ENCODE results near the gene NCAM1. TPM values are rescaled to one million over a fixed set of nuclear protein-coding genes. Genes with fewer than 3 reads are reported as not detected.

Gene NCAM1
- total and polyA plus RNA-seq, 2 donors from 2014 or later: 1.7 to 3.0 TPM

DNA sequence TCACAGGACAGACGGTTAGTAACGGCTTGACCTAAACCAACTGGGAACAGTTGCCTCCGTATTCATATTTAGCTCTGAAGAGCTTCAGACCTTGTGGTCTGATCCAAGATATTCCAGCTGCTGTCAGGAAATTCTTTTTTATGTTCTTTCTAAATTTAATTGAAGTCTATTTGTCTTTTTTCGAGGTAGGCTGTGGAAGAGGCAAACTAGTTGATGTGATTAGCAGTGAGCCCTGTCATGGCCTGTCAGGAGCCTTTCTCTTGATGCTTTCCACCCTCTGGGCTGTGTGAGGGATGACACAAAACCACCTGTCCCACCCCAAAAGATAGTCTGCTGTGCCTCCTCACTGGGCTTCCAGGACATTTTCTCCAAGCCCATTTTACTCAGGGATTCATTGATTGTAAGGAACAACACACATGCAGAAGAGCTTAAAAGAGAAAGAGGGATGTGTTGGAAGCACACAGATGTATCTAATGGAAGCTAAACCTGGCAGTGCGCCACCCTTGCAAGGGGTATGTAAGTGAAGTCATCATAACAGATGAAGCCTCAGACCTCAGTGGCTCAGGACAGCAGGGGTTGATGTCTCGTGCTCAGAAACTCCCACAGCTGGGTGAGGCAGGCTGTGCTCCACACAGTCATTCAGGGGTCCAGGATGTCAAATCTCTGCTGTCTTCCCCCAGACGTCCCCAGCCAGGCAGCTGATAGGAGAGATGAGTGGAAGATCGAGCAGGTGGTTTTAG is 170.0 kb downstream of the NCAM1 start:
- Histone ChIP-seq H3K27ac (ENCODE audit: low read depth in 2 of 2, low read length in 2 of 2) (no peak overlapping the region), H3K4me1 (ENCODE audit: control insufficient read depth in 2 of 3, insufficient read depth in 2 of 3, low read depth in 1 of 3, low read length in 3 of 3) (no peaks in the 10 kb centered on the region), H3K9me3 (ENCODE audit: control insufficient read depth in 2 of 3, insufficient read depth in 1 of 3, low read length in 3 of 3) (no peaks in the 10 kb centered on the region), H3K9ac (ENCODE audit: low read length in 3 of 3) (no peak overlapping the region), H3K27me3 (ENCODE audit: control insufficient read depth, insufficient read depth, low read length) (no peaks in the 10 kb centered on the region), H3K4me3 (ENCODE audit: low read length in 3 of 3) (no peak overlapping the region), H3K36me3 (ENCODE audit: control insufficient read depth in 2 of 3, insufficient read depth in 3 of 3, low read length in 3 of 3) (no peaks in the 10 kb centered on the region)
- no peak for TF ChIP-seq CTCF (IDR thresholded peaks at IDR 0.05; ENCODE audit: borderline replicate concordance, extremely low read depth, insufficient read depth)
- intact Hi-C loops (cut with DNase I): no loop called here
- FAIRE-seq (no peak), DNase-seq (no peak)

- Histone ChIP-seq H3K27ac (ENCODE audit: low read depth in 2 of 2, low read length in 2 of 2) (no peak overlapping the region), H3K9me3 (ENCODE audit: control insufficient read depth in 2 of 3, insufficient read depth in 1 of 3, low read length in 3 of 3) (no peaks in the 10 kb centered on the region), H3K36me3 (ENCODE audit: control insufficient read depth in 2 of 3, insufficient read depth in 3 of 3, low read length in 3 of 3) (no peaks in the 10 kb centered on the region), H3K27me3 (ENCODE audit: control insufficient read depth, insufficient read depth, low read length) (no peaks in the 10 kb centered on the region), H3K4me3 (ENCODE audit: low read length in 3 of 3) (no peak overlapping the region), H3K9ac (ENCODE audit: low read length in 3 of 3) (no peak overlapping the region), H3K4me1 (ENCODE audit: control insufficient read depth in 2 of 3, insufficient read depth in 2 of 3, low read depth in 1 of 3, low read length in 3 of 3) (no peaks in the 10 kb centered on the region)
- intact Hi-C loops (cut with DNase I): no loop called here
- DNase-seq (no peak), FAIRE-seq (no peak)
- no peak for TF ChIP-seq CTCF (IDR thresholded peaks at IDR 0.05; ENCODE audit: borderline replicate concordance, extremely low read depth, insufficient read depth)
Measured at GRCh38 chr11:113133071-113133470, 171.9 kb downstream of the NCAM1 start.

GRCh38 chr11:113134626-113135025 is 173.4 kb downstream of the NCAM1 start:
- no peak for TF ChIP-seq CTCF (IDR thresholded peaks at IDR 0.05; ENCODE audit: borderline replicate concordance, extremely low read depth, insufficient read depth)
- no peak for DNase-seq
- no peaks in the 10 kb centered on the region for H3K36me3 ChIP-seq (ENCODE audit: control insufficient read depth in 2 of 3, insufficient read depth in 3 of 3, low read length in 3 of 3)
- no peak overlapping the region for H3K9ac ChIP-seq (ENCODE audit: low read length in 3 of 3)
- intact Hi-C loops (cut with DNase I): no loop called here
- FAIRE-seq: no peak
- no peak overlapping the region for H3K27ac ChIP-seq (ENCODE audit: low read depth in 2 of 2, low read length in 2 of 2)
- no peaks in the 10 kb centered on the region for H3K4me1 ChIP-seq (ENCODE audit: control insufficient read depth in 2 of 3, insufficient read depth in 2 of 3, low read depth in 1 of 3, low read length in 3 of 3)
- no peak overlapping the region for H3K4me3 ChIP-seq (ENCODE audit: low read length in 3 of 3)
- no peaks in the 10 kb centered on the region for H3K27me3 ChIP-seq (ENCODE audit: control insufficient read depth, insufficient read depth, low read length)
- H3K9me3 ChIP-seq (ENCODE audit: control insufficient read depth in 2 of 3, insufficient read depth in 1 of 3, low read length in 3 of 3): no peaks in the 10 kb centered on the region
